SK-N-SH treated with all-trans-retinoic acid at 6 μM for 48 hours (cell line): ENCODE measurements around the gene NUP93.

Experiments used
- ATAC-seq: fragments of 200-7000 bp; cut with Tn5 transposase; 3 replicates; pipeline ENCODE4 v1.9.1; 2020; ENCODE audit warnings: mild to moderate bottlenecking, moderate library complexity
- ARNTL ChIP-seq: fragments of 450-650 bp; formaldehyde crosslinking; IDR thresholded peaks from 2 replicates; pipeline ENCODE4 v1.5.0; 2020; ENCODE audit warnings: low read depth, mild to moderate bottlenecking, moderate library complexity, borderline replicate concordance
- BACH2 ChIP-seq: fragments of 250-450 bp; sonication (Bioruptor Pico); IDR thresholded peaks from 2 replicates; pipeline ENCODE4 v1.9.0; 2021; ENCODE audit warnings: mild to moderate bottlenecking, borderline replicate concordance
- CSDC2 ChIP-seq: fragments of 250-450 bp; sonication (Bioruptor Pico); IDR thresholded peaks from 2 replicates; pipeline ENCODE4 v1.5.0; 2020; ENCODE audit warnings: mild to moderate bottlenecking, moderate library complexity
- ESRRG ChIP-seq: fragments of 250-450 bp; sonication (Bioruptor Pico); IDR thresholded peaks from 2 replicates; pipeline ENCODE4 v1.6.1; 2021; ENCODE audit warnings: mild to moderate bottlenecking
- GLIS3 ChIP-seq: fragments of 250-450 bp; sonication (Bioruptor Pico); IDR thresholded peaks from 2 replicates; pipeline ENCODE4 v1.5.0; 2020; ENCODE audit warnings: mild to moderate bottlenecking, moderate library complexity
- ISL1 ChIP-seq: fragments of 250-450 bp; sonication (Bioruptor Pico); IDR thresholded peaks from 2 replicates; pipeline ENCODE4 v2.1.2; 2022; ENCODE audit warnings: mild to moderate bottlenecking, moderate library complexity
- OSR1 ChIP-seq: fragments of 250-450 bp; sonication (Bioruptor Pico); IDR thresholded peaks from 2 replicates; pipeline ENCODE4 v1.8.0; 2022; ENCODE audit warnings: moderate library complexity, mild to moderate bottlenecking, inconsistent platforms
- POU6F1 ChIP-seq: fragments of 250-450 bp; sonication (Bioruptor Pico); IDR thresholded peaks from 2 replicates; pipeline ENCODE4 v1.8.0; 2021; ENCODE audit warnings: low read depth, mild to moderate bottlenecking, moderate library complexity, borderline replicate concordance
- PPARA ChIP-seq: fragments of 250-450 bp; sonication (Bioruptor Pico); IDR thresholded peaks from 2 replicates; pipeline ENCODE4 v1.5.0; 2020; ENCODE audit warnings: mild to moderate bottlenecking, borderline replicate concordance
- RARB ChIP-seq: fragments of 250-450 bp; sonication (Bioruptor Pico); IDR thresholded peaks from 2 replicates; pipeline ENCODE4 v1.8.0; 2021; ENCODE audit warnings: mild to moderate bottlenecking, moderate library complexity
- SNAI2 ChIP-seq: fragments of 250-450 bp; sonication (Bioruptor Pico); IDR thresholded peaks from 2 replicates; pipeline ENCODE4 v1.5.0; 2020; ENCODE audit warnings: mild to moderate bottlenecking, moderate library complexity
- TCF4 ChIP-seq: fragments of 250-450 bp; sonication (Bioruptor Pico); IDR thresholded peaks from 2 replicates; pipeline ENCODE4 v1.8.0; 2021; ENCODE audit warnings: mild to moderate bottlenecking, moderate library complexity, borderline replicate concordance
- TOX ChIP-seq: fragments of 250-450 bp; sonication (Bioruptor Pico); IDR thresholded peaks from 2 replicates; pipeline ENCODE4 v1.8.0; 2021; ENCODE audit warnings: mild to moderate bottlenecking, moderate library complexity, borderline replicate concordance
- TSHZ2 ChIP-seq: fragments of 250-450 bp; sonication (Bioruptor Pico); IDR thresholded peaks from 2 replicates; pipeline ENCODE4 v1.5.0; 2020; ENCODE audit warnings: mild to moderate bottlenecking, moderate library complexity
- ZC3H10 ChIP-seq: fragments of 250-450 bp; sonication (Bioruptor Pico); IDR thresholded peaks from 2 replicates; pipeline ENCODE4 v1.5.1; 2021; ENCODE audit warnings: mild to moderate bottlenecking, moderate library complexity
- ZFP3 ChIP-seq: fragments of 250-450 bp; sonication (Bioruptor Pico); IDR thresholded peaks from 2 replicates; pipeline ENCODE4 v1.5.0; 2020; ENCODE audit warnings: mild to moderate bottlenecking, moderate library complexity
- ZFP30 ChIP-seq: fragments of 450-650 bp; formaldehyde crosslinking; IDR thresholded peaks from 2 replicates; pipeline ENCODE4 v1.5.0; 2022; ENCODE audit warnings: mild to moderate bottlenecking, moderate library complexity
- ZNF565 ChIP-seq: fragments of 450-650 bp; formaldehyde crosslinking; conservative IDR thresholded peaks from 2 replicates; pipeline ENCODE4 v1.5.0; 2020; ENCODE audit warnings: low read depth, mild to moderate bottlenecking, moderate library complexity
- ZNF70 ChIP-seq: fragments of 450-650 bp; formaldehyde crosslinking; IDR thresholded peaks from 2 replicates; pipeline ENCODE4 v1.5.0; 2020; ENCODE audit warnings: mild to moderate bottlenecking, moderate library complexity
- TF ChIP-seq, protein P1 (sequence below): fragments of 250-450 bp; sonication (Bioruptor Pico); IDR thresholded peaks from 2 replicates; pipeline ENCODE4 v1.8.0; 2020; ENCODE audit warnings: mild to moderate bottlenecking, moderate library complexity, borderline replicate concordance
- TF ChIP-seq, protein P2 (sequence below): fragments of 250-450 bp; sonication (Bioruptor Pico); IDR thresholded peaks from 2 replicates; pipeline ENCODE4 v1.5.1; 2021; ENCODE audit warnings: mild to moderate bottlenecking, moderate library complexity

Gene NUP93

GRCh38 chr16:56861092-56861610, 131.2 kb downstream of the NUP93 start (continued):
- TF ChIP-seq, protein P1, sequence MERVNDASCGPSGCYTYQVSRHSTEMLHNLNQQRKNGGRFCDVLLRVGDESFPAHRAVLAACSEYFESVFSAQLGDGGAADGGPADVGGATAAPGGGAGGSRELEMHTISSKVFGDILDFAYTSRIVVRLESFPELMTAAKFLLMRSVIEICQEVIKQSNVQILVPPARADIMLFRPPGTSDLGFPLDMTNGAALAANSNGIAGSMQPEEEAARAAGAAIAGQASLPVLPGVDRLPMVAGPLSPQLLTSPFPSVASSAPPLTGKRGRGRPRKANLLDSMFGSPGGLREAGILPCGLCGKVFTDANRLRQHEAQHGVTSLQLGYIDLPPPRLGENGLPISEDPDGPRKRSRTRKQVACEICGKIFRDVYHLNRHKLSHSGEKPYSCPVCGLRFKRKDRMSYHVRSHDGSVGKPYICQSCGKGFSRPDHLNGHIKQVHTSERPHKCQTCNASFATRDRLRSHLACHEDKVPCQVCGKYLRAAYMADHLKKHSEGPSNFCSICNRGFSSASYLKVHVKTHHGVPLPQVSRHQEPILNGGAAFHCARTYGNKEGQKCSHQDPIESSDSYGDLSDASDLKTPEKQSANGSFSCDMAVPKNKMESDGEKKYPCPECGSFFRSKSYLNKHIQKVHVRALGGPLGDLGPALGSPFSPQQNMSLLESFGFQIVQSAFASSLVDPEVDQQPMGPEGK (CRISPR knock-in tag): no peak
- TF ChIP-seq ZNF70 (CRISPR knock-in tag) (no peak), GLIS3 (no peak), PPARA (CRISPR knock-in tag) (no peak)

- TF ChIP-seq TCF4 (CRISPR knock-in tag): no peak
- no peak for TF ChIP-seq CSDC2
- no peak for TF ChIP-seq POU6F1 (CRISPR knock-in tag)
- TF ChIP-seq ZNF565 (CRISPR knock-in tag): no peak
- TF ChIP-seq ZFP3: no peak
- TF ChIP-seq BACH2: no peak
- TF ChIP-seq ZC3H10 (CRISPR knock-in tag): no peak
- no peak for TF ChIP-seq SNAI2
- TF ChIP-seq, protein P2, sequence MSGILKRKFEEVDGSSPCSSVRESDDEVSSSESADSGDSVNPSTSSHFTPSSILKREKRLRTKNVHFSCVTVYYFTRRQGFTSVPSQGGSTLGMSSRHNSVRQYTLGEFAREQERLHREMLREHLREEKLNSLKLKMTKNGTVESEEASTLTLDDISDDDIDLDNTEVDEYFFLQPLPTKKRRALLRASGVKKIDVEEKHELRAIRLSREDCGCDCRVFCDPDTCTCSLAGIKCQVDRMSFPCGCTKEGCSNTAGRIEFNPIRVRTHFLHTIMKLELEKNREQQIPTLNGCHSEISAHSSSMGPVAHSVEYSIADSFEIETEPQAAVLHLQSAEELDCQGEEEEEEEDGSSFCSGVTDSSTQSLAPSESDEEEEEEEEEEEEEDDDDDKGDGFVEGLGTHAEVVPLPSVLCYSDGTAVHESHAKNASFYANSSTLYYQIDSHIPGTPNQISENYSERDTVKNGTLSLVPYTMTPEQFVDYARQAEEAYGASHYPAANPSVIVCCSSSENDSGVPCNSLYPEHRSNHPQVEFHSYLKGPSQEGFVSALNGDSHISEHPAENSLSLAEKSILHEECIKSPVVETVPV: no peak
- no peak for TF ChIP-seq ESRRG (CRISPR knock-in tag)
- no peak for TF ChIP-seq GLIS3
- TF ChIP-seq RARB (CRISPR knock-in tag): no peak
- TF ChIP-seq ARNTL (CRISPR knock-in tag): no peak
- TF ChIP-seq TOX: no peak
- TF ChIP-seq OSR1 (CRISPR knock-in tag): no peak
- TF ChIP-seq ISL1 (CRISPR knock-in tag): no peak
- no peak for TF ChIP-seq ZNF70 (CRISPR knock-in tag)
- no peak for TF ChIP-seq ZFP30 (CRISPR knock-in tag)
- TF ChIP-seq TSHZ2: no peak
- TF ChIP-seq, protein P1 (CRISPR knock-in tag): no peak
- no peak for ATAC-seq
These were observed 131.8 kb downstream of the NUP93 start for GRCh38 chr16:56861756-56862155.

- no peak for ATAC-seq
- no peak for TF ChIP-seq TSHZ2
- TF ChIP-seq SNAI2: no peak
- no peak for TF ChIP-seq ISL1 (CRISPR knock-in tag)
- no peak for TF ChIP-seq TOX
- TF ChIP-seq, protein P2: no peak
- TF ChIP-seq ZNF565 (CRISPR knock-in tag): no peak
- no peak for TF ChIP-seq ZFP3
- no peak for TF ChIP-seq RARB (CRISPR knock-in tag)
- TF ChIP-seq, protein P1 (CRISPR knock-in tag): no peak
- TF ChIP-seq PPARA (CRISPR knock-in tag): no peak
These were observed 132.8 kb downstream of the NUP93 start for GRCh38 chr16:56862776-56863175.
